ENCODE results near the gene SYNGAP1. TPM values are rescaled to one million over a fixed set of nuclear protein-coding genes. Genes with fewer than 3 reads are reported as not detected.
A peak's percentile ranks its signal among the peaks of the same experiment; 100 is the strongest.

The SYNGAP1 gene
- polyA plus RNA-seq, 2 of the 4 experiments (the other 2 are of a cell fraction) = 2.2 to 10.8 TPM

DNA sequence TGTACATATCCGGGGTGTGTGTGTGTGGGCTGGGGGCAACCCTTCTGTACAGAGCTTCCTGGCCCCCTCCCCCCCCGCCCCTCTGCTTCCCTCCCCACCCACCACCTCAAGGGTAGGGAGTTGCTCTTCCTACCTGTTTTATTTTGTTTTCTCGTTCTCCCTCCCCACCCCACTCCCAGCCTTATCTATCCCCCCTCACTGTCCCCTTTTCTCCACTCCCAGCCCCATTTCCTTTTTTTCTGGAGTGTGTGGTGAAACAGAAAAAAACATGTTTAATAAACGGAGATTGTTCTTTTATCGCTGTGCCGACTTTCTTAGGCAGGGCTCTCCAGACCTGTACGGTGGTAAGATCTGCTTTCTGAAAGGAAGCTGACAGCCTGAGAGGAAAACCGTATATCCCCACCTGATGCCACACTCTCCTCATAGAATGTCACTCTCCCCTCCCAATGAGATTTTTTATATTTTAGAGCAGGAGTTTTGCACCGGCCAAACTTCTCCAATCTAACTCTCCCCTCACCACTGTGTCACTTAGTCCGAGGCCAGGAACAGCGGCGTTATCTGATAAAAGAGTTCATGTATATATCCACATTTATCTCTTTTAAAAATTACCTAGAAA, 33.6 kb downstream of the SYNGAP1 start (continued):
- no peak for TF ChIP-seq KDM5A (IDR thresholded peaks at IDR 0.05)
- TF ChIP-seq HDAC2 (IDR thresholded peaks at IDR 0.05) = no peak

DNA sequence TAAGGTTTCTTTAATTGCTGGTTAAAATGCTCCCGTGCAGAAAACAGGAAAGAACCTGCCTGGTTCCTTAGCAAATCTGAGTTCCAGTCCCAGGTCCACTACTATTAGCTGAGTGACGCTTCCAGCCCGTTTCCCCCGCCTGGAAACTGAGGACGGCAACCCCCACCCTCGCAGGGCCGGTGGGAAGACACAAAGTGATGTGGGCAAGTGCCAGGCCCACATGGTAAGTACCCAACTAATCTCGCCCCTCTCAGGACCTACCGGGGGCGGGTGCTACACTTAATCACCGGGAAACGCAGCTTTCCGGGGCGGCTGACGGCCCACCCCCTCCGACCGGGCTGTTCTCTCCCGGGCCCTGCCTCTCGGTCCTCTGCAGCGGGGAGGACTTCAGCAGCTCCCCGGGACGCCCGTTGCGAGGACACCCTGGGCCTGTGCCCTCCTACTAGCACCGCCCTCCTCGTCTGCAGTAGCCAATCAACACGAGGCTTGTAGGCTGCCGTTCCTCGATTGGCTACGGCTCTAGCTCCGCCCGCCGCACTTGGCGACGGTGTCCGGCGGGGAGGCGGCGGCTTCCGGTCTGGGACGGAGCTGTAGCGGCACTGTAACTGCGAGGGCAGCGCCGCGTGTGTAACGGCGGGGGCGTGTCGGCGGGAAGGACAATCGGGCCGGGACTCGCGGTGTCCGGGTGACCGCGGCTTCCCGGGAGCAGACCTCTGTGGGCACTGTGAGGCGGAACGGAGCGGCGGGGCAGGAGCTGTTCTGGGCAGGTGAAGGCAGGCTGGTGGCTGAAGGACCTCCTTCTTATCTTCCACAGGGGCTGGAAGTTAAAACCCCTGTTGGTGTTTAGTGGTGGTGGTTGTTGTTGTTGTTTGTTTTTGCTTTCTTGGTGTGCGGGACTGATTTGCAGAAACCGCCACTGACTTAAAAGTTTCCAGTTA, 34.4 kb downstream of the SYNGAP1 start, which contains the start of gene ZBTB9:
ZBTB9 (plus strand) TSS at position 568 of the 938 bp plus-strand sequence. CDS start 525 bp downstream, outside the sequence.
- CTCF ChIA-PET = interaction anchor here (1.0 to 2.0 kb wide), 3 partner anchors 28 to 131 kb away, joined by 3 to 12 read pairs (median 3); no protein-coding TSS in a partner anchor
- TF ChIP-seq MAX (IDR thresholded peaks at IDR 0.05) = peak; percentile 97
- 0 out of 2 replicates have a peak, but pooled peaks have one; percentile 12 for TF ChIP-seq KDM5A (IDR thresholded peaks at IDR 0.05)
- TF ChIP-seq JUN (IDR thresholded peaks at IDR 0.05) = peak; percentile 50 to 51; a peak in 3 of 5 replicates
- TF ChIP-seq PHF8 (IDR thresholded peaks at IDR 0.05; ENCODE audit: borderline replicate concordance, low read depth) = peak; percentile 29
- 0 out of 3 replicates have a peak, but pooled peaks have one; percentile 55 for TF ChIP-seq BCL3 (IDR thresholded peaks at IDR 0.05)
- TF ChIP-seq, protein P1, sequence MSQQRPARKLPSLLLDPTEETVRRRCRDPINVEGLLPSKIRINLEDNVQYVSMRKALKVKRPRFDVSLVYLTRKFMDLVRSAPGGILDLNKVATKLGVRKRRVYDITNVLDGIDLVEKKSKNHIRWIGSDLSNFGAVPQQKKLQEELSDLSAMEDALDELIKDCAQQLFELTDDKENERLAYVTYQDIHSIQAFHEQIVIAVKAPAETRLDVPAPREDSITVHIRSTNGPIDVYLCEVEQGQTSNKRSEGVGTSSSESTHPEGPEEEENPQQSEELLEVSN (IDR thresholded peaks at IDR 0.05; ENCODE audit: borderline replicate concordance, low read depth) = peak; percentile 91
- TF ChIP-seq ZSCAN20 (CRISPR knock-in tag; IDR thresholded peaks at IDR 0.05) = no peak
- no peak for TF ChIP-seq KDM1A (IDR thresholded peaks at IDR 0.05; ENCODE audit: low read depth)
- TF ChIP-seq POLR2A (IDR thresholded peaks at IDR 0.05; ENCODE audit: low read length) = peak; percentile 71
- DNase-seq (ENCODE audit: low read depth in 1 of 2, low spot score in 1 of 2) (peak; percentile 93 to 95), ATAC-seq (peak; percentile 98 to 100), FAIRE-seq (no peak)
- peaks cover 10% of the 10 kb centered on the region; the same call in 2 of the 3 replicates for H3K4me1 ChIP-seq
- H3K9me3 ChIP-seq = no peaks in the 10 kb centered on the region
- under 1% methylated on average over 13 of the region's 65 CpGs for WGBS (ENCODE audit: missing lambda C conversion rate)
- POLR2A ChIA-PET = interaction anchor here (0.6 to 2.3 kb wide), 8 partner anchors 14 to 165 kb away, joined by 3 to 11 read pairs (median 5); partner anchors contain the start of gene WDR46
- H3K4me3 ChIP-seq = peak within 1 kb of the TSS; percentile 97
- H3K4me2 ChIP-seq = peak within 1 kb of the TSS; percentile 98
- peak within 1 kb of the TSS; percentile 93 to 95 for H3K27ac ChIP-seq

DNA sequence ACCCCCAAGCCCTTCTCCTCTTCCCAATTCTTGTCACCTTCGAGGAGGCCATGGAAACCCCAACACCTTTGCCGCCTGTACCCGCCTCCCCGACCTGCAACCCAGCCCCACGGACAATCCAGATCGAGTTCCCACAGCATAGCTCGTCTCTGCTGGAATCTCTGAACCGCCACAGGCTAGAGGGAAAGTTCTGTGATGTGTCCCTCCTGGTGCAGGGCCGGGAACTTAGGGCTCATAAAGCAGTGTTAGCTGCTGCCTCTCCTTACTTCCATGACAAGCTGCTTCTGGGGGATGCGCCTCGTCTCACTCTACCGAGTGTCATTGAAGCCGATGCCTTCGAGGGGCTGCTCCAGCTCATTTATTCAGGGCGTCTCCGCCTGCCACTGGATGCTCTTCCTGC, 35.2 kb downstream of the SYNGAP1 start:
- ATAC-seq (no peak), FAIRE-seq (no peak), DNase-seq (ENCODE audit: low read depth in 1 of 2, low spot score in 1 of 2) (no peak)
- no peaks in the 10 kb centered on the region for H3K9me3 ChIP-seq
- POLR2A ChIA-PET = interaction anchor here (1.2 to 2.3 kb wide), 5 partner anchors 13 to 124 kb away, joined by 3 to 11 read pairs (median 4); no protein-coding TSS in a partner anchor
- CTCF ChIA-PET = interaction anchor here (1.0 to 2.0 kb wide), 3 partner anchors 29 to 130 kb away, joined by 3 to 12 read pairs (median 3); no protein-coding TSS in a partner anchor
- H3K27ac ChIP-seq = peak overlapping the region; percentile 93 to 95
- no peak for TF ChIP-seq RFX5 (IDR thresholded peaks at IDR 0.05)
- no peak for TF ChIP-seq RAD21 (conservative IDR thresholded peaks at IDR 0.05 in 1 of 2, IDR thresholded peaks at IDR 0.05 in 1 of 2)
- TF ChIP-seq GATA3 (IDR thresholded peaks at IDR 0.05; ENCODE audit: borderline replicate concordance) = no peak
- no peak for TF ChIP-seq EHMT2 (IDR thresholded peaks at IDR 0.05; ENCODE audit: low read depth)
- peaks cover 10% of the 10 kb centered on the region; the same call in 2 of the 3 replicates for H3K4me1 ChIP-seq
- peak overlapping the region; percentile 97 for H3K4me3 ChIP-seq
- H3K4me2 ChIP-seq = peak overlapping the region; percentile 85
- WGBS (ENCODE audit: missing lambda C conversion rate) = 49% methylated on average over 16 of the region's 16 CpGs

- WGBS (ENCODE audit: missing lambda C conversion rate) = 94% methylated on average over 11 of the region's 12 CpGs
- Histone ChIP-seq H3K4me1 (peaks cover 10% of the 10 kb centered on the region; the same call in 2 of the 3 replicates), H3K27ac (no peak overlapping the region), H3K4me3 (no peak overlapping the region), H3K4me2 (no peak overlapping the region), H3K9me3 (no peaks in the 10 kb centered on the region)
- ChIA-PET CTCF (interaction anchor here (1.6 kb wide), 1 partner anchor 66 kb away, joined by 4 read pairs; no protein-coding TSS in a partner anchor), POLR2A (no interaction called here)
- TF ChIP-seq BCL3 (IDR thresholded peaks at IDR 0.05) (no peak), TFCP2L1 (CRISPR knock-in tag; IDR thresholded peaks at IDR 0.05) (no peak), NR3C1 (IDR thresholded peaks at IDR 0.05) (no peak), POLR2A (IDR thresholded peaks at IDR 0.05; ENCODE audit: low read length) (no peak), PHF8 (IDR thresholded peaks at IDR 0.05; ENCODE audit: borderline replicate concordance, low read depth) (no peak), ZSCAN20 (CRISPR knock-in tag; IDR thresholded peaks at IDR 0.05) (no peak), ZC3H11A (IDR thresholded peaks at IDR 0.05) (no peak), CHD4 (IDR thresholded peaks at IDR 0.05; ENCODE audit: borderline replicate concordance) (no peak), HOXB5 (CRISPR knock-in tag; IDR thresholded peaks at IDR 0.05) (no peak), HOXB13 (CRISPR knock-in tag; IDR thresholded peaks at IDR 0.05; ENCODE audit: low read depth) (no peak), NPAS2 (CRISPR knock-in tag; IDR thresholded peaks at IDR 0.05; ENCODE audit: borderline replicate concordance) (no peak), HDAC2 (IDR thresholded peaks at IDR 0.05) (no peak), HMGXB4 (CRISPR knock-in tag; IDR thresholded peaks at IDR 0.05; ENCODE audit: borderline replicate concordance) (no peak), KDM5A (IDR thresholded peaks at IDR 0.05) (no peak), SMC3 (IDR thresholded peaks at IDR 0.05) (no peak)
- ATAC-seq (no peak), FAIRE-seq (no peak), DNase-seq (ENCODE audit: low read depth in 1 of 2, low spot score in 1 of 2) (no peak)
Measured at GRCh38 chr6:33456156-33456555, 36.3 kb downstream of the SYNGAP1 start.
